NT2/D1 (cell line): ENCODE data around the gene AKT1.

ENCODE experiments used
- YY1 ChIP-seq: IDR thresholded peaks from 2 replicates; pipeline ENCODE4 v1.6.1; 2011; ENCODE audit not compliant: insufficient read length, insufficient read depth
- ZNF274 ChIP-seq: IDR thresholded peaks from 2 replicates; pipeline ENCODE4 v1.6.1; 2011; ENCODE audit warnings: mild to moderate bottlenecking, low read depth, low read length

DNA sequence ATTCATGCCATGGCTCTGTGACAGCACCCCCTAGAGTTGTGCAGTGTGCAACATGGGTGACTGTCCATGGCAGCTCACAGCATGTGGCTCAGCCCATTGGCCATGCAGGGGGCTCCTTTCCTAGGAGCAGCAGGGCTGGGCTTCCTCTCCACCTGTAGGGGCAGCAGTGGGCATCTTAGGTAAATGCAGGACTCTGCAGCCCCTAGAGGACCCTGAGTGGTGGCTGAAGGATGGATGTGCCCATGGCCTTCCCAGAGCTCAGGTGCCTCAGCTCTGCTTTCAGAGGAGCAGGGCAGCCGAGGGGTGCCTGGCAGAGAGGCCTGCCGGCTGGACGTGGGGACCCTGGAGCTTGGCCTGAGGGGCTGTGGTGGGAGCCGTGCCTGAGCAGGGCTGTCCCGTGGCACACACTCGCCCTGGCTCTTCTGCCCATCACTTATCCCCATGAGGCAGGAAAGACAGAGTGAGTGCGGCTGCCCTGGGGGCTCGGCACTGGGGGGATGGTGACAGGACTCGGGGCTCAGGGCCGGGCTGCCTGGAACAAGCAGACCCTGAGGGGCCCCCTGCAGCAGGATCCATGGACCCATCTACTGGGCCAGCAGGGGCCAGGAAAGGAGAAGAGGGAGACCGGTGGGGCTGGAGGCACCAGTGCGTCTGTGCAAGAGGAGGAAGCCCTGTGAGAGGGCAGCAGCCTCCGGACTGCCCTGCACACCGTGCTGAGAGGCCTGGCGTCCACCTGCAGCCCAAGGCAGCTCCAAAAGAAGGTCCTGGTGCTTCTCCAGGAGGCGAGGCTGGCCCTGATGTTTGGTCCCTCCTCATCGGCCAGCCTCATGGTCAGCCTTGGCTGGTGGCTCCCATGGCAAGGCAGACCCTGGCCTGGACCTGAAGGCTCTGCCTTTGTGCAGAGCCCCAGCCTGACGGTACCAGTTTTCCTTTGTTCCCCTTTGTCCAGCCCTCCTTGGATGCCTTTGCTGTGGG lies 63.9 kb downstream of the AKT1 start:
- TF ChIP-seq YY1: no peak
- TF ChIP-seq ZNF274: no peak
